MM.1S (cell line): ENCODE results near the gene ABCB6.

Source experiments
- DNase-seq: peaks from one replicate; pipeline ENCODE4 v3.0.0-alpha.2; 2015
- H2AFZ ChIP-seq: fragments of 300-600 bp; sonication (generic); 2 replicates; pipeline ENCODE4 v1.6.0; 2016; ENCODE audit warnings: antibody characterized with exemption, low read length
- H3F3A ChIP-seq: fragments of 300-600 bp; sonication (generic); 2 replicates; pipeline ENCODE4 v1.6.1; 2016; ENCODE audit warnings: mild to moderate bottlenecking, antibody characterized with exemption, low read length, moderate library complexity, mixed read lengths; ENCODE audit not compliant: insufficient read depth
- H3K27ac ChIP-seq: fragments of 300-600 bp; sonication (generic); 2 replicates; pipeline ENCODE4 v1.5.1; 2016; ENCODE audit warnings: mild to moderate bottlenecking, low read length
- H3K27me3 ChIP-seq: fragments of 300-600 bp; sonication (generic); replicated peaks from 2 replicates; pipeline ENCODE4 v1.6.0; 2016; ENCODE audit warnings: low read length; ENCODE audit not compliant: insufficient read depth
- H3K36me3 ChIP-seq: fragments of 300-600 bp; sonication (generic); replicated peaks from 2 replicates; pipeline ENCODE4 v1.6.1; 2016; ENCODE audit warnings: mild to moderate bottlenecking, low read length, mixed read lengths; ENCODE audit not compliant: insufficient read depth
- H3K4me1 ChIP-seq: fragments of 300-600 bp; sonication (generic); 2 replicates; pipeline ENCODE4 v1.6.1; 2016; ENCODE audit warnings: low read length, mixed read lengths
- H3K4me2 ChIP-seq: fragments of 300-600 bp; sonication (generic); 2 replicates; pipeline ENCODE4 v1.6.0; 2016; ENCODE audit warnings: low read depth, low read length
- H3K4me3 ChIP-seq: fragments of 300-600 bp; sonication (generic); 2 replicates; pipeline ENCODE4 v1.5.1; 2016; ENCODE audit warnings: low read length, mixed read lengths
- H3K79me2 ChIP-seq: fragments of 300-600 bp; sonication (generic); 2 replicates; pipeline ENCODE4 v1.6.1; 2016; ENCODE audit warnings: mixed run types, low read length, mixed read lengths
- H3K9ac ChIP-seq: fragments of 300-600 bp; sonication (generic); 2 replicates; pipeline ENCODE4 v1.6.1; 2016; ENCODE audit warnings: low read length, mixed read lengths
- H3K9me2 ChIP-seq: fragments of 300-600 bp; sonication (generic); replicated peaks from 2 replicates; pipeline ENCODE4 v1.6.1; 2016; ENCODE audit warnings: mild to moderate bottlenecking, low read length, mixed read lengths; ENCODE audit not compliant: insufficient read depth
- H3K9me3 ChIP-seq: fragments of 300-600 bp; sonication (generic); replicated peaks from 2 replicates; pipeline ENCODE4 v1.6.1; 2016; ENCODE audit warnings: mild to moderate bottlenecking, low read length, mixed read lengths; ENCODE audit not compliant: insufficient read depth
- H4K20me1 ChIP-seq: fragments of 300-600 bp; sonication (generic); 2 replicates; pipeline ENCODE4 v1.6.1; 2016; ENCODE audit warnings: mild to moderate bottlenecking, low read length, moderate library complexity, mixed read lengths; ENCODE audit not compliant: insufficient read depth
- CTCF ChIP-seq: fragments of 300-600 bp; sonication (generic); IDR thresholded peaks from 2 replicates; pipeline ENCODE4 v1.5.1; 2016; ENCODE audit warnings: antibody characterized with exemption, low read length, mixed read lengths
- EZH2 ChIP-seq: fragments of 300-600 bp; sonication (generic); optimal IDR thresholded peaks from 2 replicates; pipeline ENCODE3; 2017; ENCODE audit warnings: low read depth, mild to moderate bottlenecking, antibody characterized with exemption, low read length, mixed read lengths
- EZH2phosphoT487 ChIP-seq: fragments of 300-600 bp; sonication (generic); IDR thresholded peaks from 2 replicates; pipeline ENCODE4 v1.6.1; 2018; ENCODE audit warnings: antibody characterized with exemption, low read length

The ABCB6 gene

GRCh38 chr2:219181531-219181930 is 37.2 kb downstream of the ABCB6 start:
- Histone ChIP-seq H3K4me1 (peaks cover 7% of the 10 kb centered on the region; the same call in 1 of the 2 replicates), H2AFZ (no peak overlapping the region), H3F3A (peaks cover 14% of the 10 kb centered on the region), H4K20me1 (no peaks in the 10 kb centered on the region), H3K27ac (no peak overlapping the region), H3K27me3 (no peaks in the 10 kb centered on the region), H3K9ac (no peak overlapping the region), H3K9me3 (no peaks in the 10 kb centered on the region), H3K79me2 (peaks cover 26% of the 10 kb centered on the region), H3K4me3 (no peak overlapping the region), H3K36me3 (peaks cover 4% of the 10 kb centered on the region; the same call in 1 of the 2 replicates), H3K4me2 (no peak overlapping the region), H3K9me2 (no peaks in the 10 kb centered on the region)
- DNase-seq: no peak
- TF ChIP-seq EZH2 (no peak), CTCF (no peak), EZH2phosphoT487 (no peak)

- peaks cover 19% of the 10 kb centered on the region for H3F3A ChIP-seq
- no peak overlapping the region for H3K9ac ChIP-seq
- TF ChIP-seq EZH2 (no peak), EZH2phosphoT487 (no peak), CTCF (no peak)
- peaks cover 31% of the 10 kb centered on the region for H3K79me2 ChIP-seq
- DNase-seq: no peak
- H3K9me2 ChIP-seq: no peaks in the 10 kb centered on the region
- no peaks in the 10 kb centered on the region for H4K20me1 ChIP-seq
- no peaks in the 10 kb centered on the region for H3K27me3 ChIP-seq
- H3K36me3 ChIP-seq: peaks cover 4% of the 10 kb centered on the region; the same call in 1 of the 2 replicates
- no peak overlapping the region for H3K4me2 ChIP-seq
- no peaks in the 10 kb centered on the region for H3K9me3 ChIP-seq
- H3K27ac ChIP-seq: no peak overlapping the region
- no peak overlapping the region for H2AFZ ChIP-seq
- H3K4me1 ChIP-seq: peaks cover 7% of the 10 kb centered on the region; the same call in 1 of the 2 replicates
- no peak overlapping the region for H3K4me3 ChIP-seq
Measured at GRCh38 chr2:219180961-219181360, 37.8 kb downstream of the ABCB6 start.

GRCh38 chr2:219179601-219180465 is 38.9 kb downstream of the ABCB6 start:
- peaks cover 13% of the 10 kb centered on the region; the same call in 1 of the 2 replicates for H3K4me1 ChIP-seq
- H3F3A ChIP-seq: peaks cover 22% of the 10 kb centered on the region
- H3K4me3 ChIP-seq: no peak overlapping the region
- peaks cover 41% of the 10 kb centered on the region for H3K79me2 ChIP-seq
- TF ChIP-seq EZH2 (no peak), CTCF (no peak), EZH2phosphoT487 (no peak)
- H3K36me3 ChIP-seq: peaks cover 4% of the 10 kb centered on the region; the same call in 1 of the 2 replicates
- H3K9ac ChIP-seq: no peak overlapping the region; the same call in 1 of the 2 replicates
- no peaks in the 10 kb centered on the region for H3K9me3 ChIP-seq
- no peak overlapping the region for H2AFZ ChIP-seq
- H3K9me2 ChIP-seq: no peaks in the 10 kb centered on the region
- no peaks in the 10 kb centered on the region for H3K27me3 ChIP-seq
- peak overlapping the region; percentile 76 for H3K4me2 ChIP-seq
- no peak for DNase-seq
- H4K20me1 ChIP-seq: no peaks in the 10 kb centered on the region
- H3K27ac ChIP-seq: no peak overlapping the region
